ENCODE data around the gene ENTPD2. TPM values are rescaled to one million over a fixed set of nuclear protein-coding genes. Genes with fewer than 3 reads are reported as not detected.
"Not testable (repeated sequence)": the region's sequence is repeated elsewhere in the genome, so short reads cannot be mapped to it uniquely, and the experiment has no call there.

The ENTPD2 gene
- total and polyA plus RNA-seq, 8 donors: 0.71 to 4.7 (median 2.4) TPM

- Histone ChIP-seq H3K27me3 (peaks cover 0 to 21% of the 10 kb centered on the region in 2 donors), H3K9me3 (no peaks in the 10 kb centered on the region), H3K36me3 (no peaks in the 10 kb centered on the region), H3K4me1 (peaks cover 5 to 22% of the 10 kb centered on the region in 2 donors), H3K27ac (no peak overlapping the region), H3K4me3 (no peak overlapping the region)
- DNase-seq (no peak), ATAC-seq (no peak)
- TF ChIP-seq, protein P1, sequence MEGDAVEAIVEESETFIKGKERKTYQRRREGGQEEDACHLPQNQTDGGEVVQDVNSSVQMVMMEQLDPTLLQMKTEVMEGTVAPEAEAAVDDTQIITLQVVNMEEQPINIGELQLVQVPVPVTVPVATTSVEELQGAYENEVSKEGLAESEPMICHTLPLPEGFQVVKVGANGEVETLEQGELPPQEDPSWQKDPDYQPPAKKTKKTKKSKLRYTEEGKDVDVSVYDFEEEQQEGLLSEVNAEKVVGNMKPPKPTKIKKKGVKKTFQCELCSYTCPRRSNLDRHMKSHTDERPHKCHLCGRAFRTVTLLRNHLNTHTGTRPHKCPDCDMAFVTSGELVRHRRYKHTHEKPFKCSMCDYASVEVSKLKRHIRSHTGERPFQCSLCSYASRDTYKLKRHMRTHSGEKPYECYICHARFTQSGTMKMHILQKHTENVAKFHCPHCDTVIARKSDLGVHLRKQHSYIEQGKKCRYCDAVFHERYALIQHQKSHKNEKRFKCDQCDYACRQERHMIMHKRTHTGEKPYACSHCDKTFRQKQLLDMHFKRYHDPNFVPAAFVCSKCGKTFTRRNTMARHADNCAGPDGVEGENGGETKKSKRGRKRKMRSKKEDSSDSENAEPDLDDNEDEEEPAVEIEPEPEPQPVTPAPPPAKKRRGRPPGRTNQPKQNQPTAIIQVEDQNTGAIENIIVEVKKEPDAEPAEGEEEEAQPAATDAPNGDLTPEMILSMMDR (IDR thresholded peaks at IDR 0.05): no peak
- intact Hi-C loops (cut with DNase I): loop anchor here in 1 of 2 donors (10.0 kb wide), 1 partner anchor 281 kb away; no protein-coding TSS in a partner anchor
These were observed 11.6 kb upstream of the ENTPD2 start for GRCh38 chr9:137065336-137065967.

GRCh38 chr9:137064880-137065164 lies 11.0 kb upstream of the ENTPD2 start:
- Histone ChIP-seq H3K27me3 (peaks cover 0 to 17% of the 10 kb centered on the region in 2 donors), H3K27ac (no peak overlapping the region), H3K36me3 (no peaks in the 10 kb centered on the region), H3K4me3 (no peak overlapping the region), H3K4me1 (peaks cover 5 to 16% of the 10 kb centered on the region in 2 donors), H3K9me3 (no peaks in the 10 kb centered on the region)
- DNase-seq: no peak
- intact Hi-C loops (cut with DNase I): loop anchor here in 1 of 2 donors (10.0 kb wide), 1 partner anchor 280 kb away; no protein-coding TSS in a partner anchor
- ATAC-seq: no peak
- TF ChIP-seq, protein P1 (IDR thresholded peaks at IDR 0.05): no peak

DNA sequence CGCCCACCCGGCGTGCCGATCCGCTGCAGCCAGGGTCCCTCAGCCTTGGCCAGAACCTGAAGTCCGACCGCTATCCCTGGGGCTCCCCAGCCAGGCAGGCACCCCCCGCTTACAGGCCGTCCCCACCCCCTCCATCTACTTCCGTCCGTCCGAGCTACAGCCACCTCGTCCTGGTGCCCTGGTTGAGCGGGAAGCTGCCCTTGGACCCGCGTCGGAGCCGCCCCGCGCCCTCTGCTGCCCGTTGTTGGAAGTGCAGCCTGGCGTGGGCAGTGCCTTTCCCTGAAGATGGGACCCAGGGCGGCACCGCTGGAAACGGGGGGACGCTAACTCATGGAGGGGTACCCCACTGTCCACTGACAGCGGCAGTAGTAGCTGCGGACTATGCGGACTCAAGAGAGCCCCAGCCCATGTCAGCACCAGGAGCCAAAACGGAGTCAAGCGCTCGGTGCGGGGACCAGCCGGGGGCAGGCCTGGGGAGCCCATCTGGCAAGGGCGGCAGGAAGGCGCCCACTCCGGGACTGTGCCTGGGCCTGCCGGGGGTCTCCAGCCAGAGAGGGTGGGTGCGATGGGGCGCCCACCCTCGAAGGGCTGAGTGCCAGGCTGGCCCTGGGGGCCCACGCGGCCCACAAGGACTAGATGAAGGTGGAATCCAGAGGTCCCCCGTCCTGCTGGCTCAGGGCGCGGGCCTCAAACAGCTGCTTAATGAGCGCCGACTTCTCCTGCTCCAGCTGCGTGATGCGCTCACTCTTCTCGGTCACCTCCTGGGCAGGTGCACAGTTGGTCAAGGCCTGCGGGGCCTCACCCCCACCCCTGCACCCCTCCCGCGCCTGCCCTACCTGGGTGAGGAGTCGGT lies 10.4 kb upstream of the ENTPD2 start:
- no peaks in the 10 kb centered on the region for H3K9me3 ChIP-seq
- DNase-seq: peak in 2 of 4 donors; percentile 61 to 95
- H3K27me3 ChIP-seq: peaks cover 0 to 11% of the 10 kb centered on the region in 2 donors
- ATAC-seq: peak; percentile 80
- peaks cover under 1 to 11% of the 10 kb centered on the region in 2 donors for H3K4me1 ChIP-seq
- no peaks in the 10 kb centered on the region for H3K36me3 ChIP-seq
- H3K4me3 ChIP-seq: no peak overlapping the region
- TF ChIP-seq, protein P1 (IDR thresholded peaks at IDR 0.05): peak; percentile 95 to 97
- intact Hi-C loops (cut with DNase I): loop anchor here in 1 of 2 donors (10.0 kb wide), 1 partner anchor 279 kb away; no protein-coding TSS in a partner anchor
- no peak overlapping the region for H3K27ac ChIP-seq

- Histone ChIP-seq H3K27me3 (peaks cover 0 to 3% of the 10 kb centered on the region in 2 donors), H3K9me3 (no peaks in the 10 kb centered on the region), H3K36me3 (no peaks in the 10 kb centered on the region), H3K4me1 (peaks cover 0 to 7% of the 10 kb centered on the region in 2 donors), H3K27ac (no peak overlapping the region), H3K4me3 (no peak overlapping the region)
- TF ChIP-seq, protein P1 (IDR thresholded peaks at IDR 0.05): no peak
- DNase-seq (no peak), ATAC-seq (no peak)
- intact Hi-C loops (cut with DNase I): loop anchor here in 1 of 2 donors (10.0 kb wide), 1 partner anchor 279 kb away; no protein-coding TSS in a partner anchor
These were observed 9.6 kb upstream of the ENTPD2 start for GRCh38 chr9:137063311-137064026.

GRCh38 chr9:137062798-137063197 lies 8.9 kb upstream of the ENTPD2 start:
- H3K4me3 ChIP-seq, ATAC-seq, DNase-seq, H3K27me3 ChIP-seq, H3K4me1 ChIP-seq, H3K36me3 ChIP-seq, H3K9me3 ChIP-seq, H3K27ac ChIP-seq: not testable (repeated sequence)
- intact Hi-C loops (cut with DNase I): loop anchor here in 1 of 2 donors (10.0 kb wide), 1 partner anchor 278 kb away; no protein-coding TSS in a partner anchor
